ENCODE data around the gene TRMT2A. TPM values are rescaled to one million over a fixed set of nuclear protein-coding genes. Genes with fewer than 3 reads are reported as not detected.

The TRMT2A gene
- total and polyA plus RNA-seq, 8 donors: 23.8 to 120 (median 34.1) TPM

- DNase-seq: no peak
- 59 to 67% methylated on average over 16 of the region's 16 CpGs for WGBS, 2 donors
- intact Hi-C loops (cut with DNase I): loop anchor here in 1 of 3 donors (10.0 kb wide), 2 partner anchors 81 to 131 kb away; no protein-coding TSS in a partner anchor
- H3K27ac ChIP-seq: no peak overlapping the region
- H3K4me3 ChIP-seq: no peak overlapping the region
- TF ChIP-seq CTCF (IDR thresholded peaks at IDR 0.05): no peak
- H3K36me3 ChIP-seq: no peaks in the 10 kb centered on the region
- no peaks in the 10 kb centered on the region for H3K9me3 ChIP-seq
- FAIRE-seq: no peak
- H3K27me3 ChIP-seq: no peaks in the 10 kb centered on the region
- ATAC-seq: no peak
- no peaks in the 10 kb centered on the region for H3K4me1 ChIP-seq
Measured at GRCh38 chr22:20153945-20154344, 36.9 kb upstream of the TRMT2A start.

- ATAC-seq (no peak), DNase-seq (no peak), FAIRE-seq (no peak)
- 66 to 80% methylated on average over 14 of the region's 14 CpGs for WGBS, 2 donors
- Histone ChIP-seq H3K36me3 (no peaks in the 10 kb centered on the region), H3K4me3 (no peak overlapping the region), H3K27ac (no peak overlapping the region), H3K9me3 (no peaks in the 10 kb centered on the region), H3K27me3 (no peaks in the 10 kb centered on the region), H3K4me1 (no peaks in the 10 kb centered on the region)
- TF ChIP-seq CTCF (IDR thresholded peaks at IDR 0.05): no peak
- intact Hi-C loops (cut with DNase I): loop anchor here in 1 of 3 donors (10.0 kb wide), 2 partner anchors 82 to 132 kb away; no protein-coding TSS in a partner anchor
Measured at GRCh38 chr22:20152464-20152890, 35.5 kb upstream of the TRMT2A start.

GRCh38 chr22:20151276-20151588 lies 34.2 kb upstream of the TRMT2A start:
- Histone ChIP-seq H3K36me3 (no peaks in the 10 kb centered on the region), H3K9me3 (no peaks in the 10 kb centered on the region), H3K27me3 (no peaks in the 10 kb centered on the region), H3K4me1 (no peaks in the 10 kb centered on the region), H3K4me3 (no peak overlapping the region), H3K27ac (no peak overlapping the region)
- FAIRE-seq (no peak), ATAC-seq (no peak), DNase-seq (no peak)
- WGBS, 2 donors: 74 to 84% methylated on average over 4 of the region's 4 CpGs
- no peak for TF ChIP-seq CTCF (IDR thresholded peaks at IDR 0.05)
- intact Hi-C loops (cut with DNase I): loop anchor here in 1 of 3 donors (10.0 kb wide), 2 partner anchors 84 to 134 kb away; no protein-coding TSS in a partner anchor

- DNase-seq (no peak), FAIRE-seq (no peak), ATAC-seq (no peak)
- H3K27me3 ChIP-seq: no peaks in the 10 kb centered on the region
- H3K27ac ChIP-seq: no peak within 1 kb of the TSS
- no peaks in the 10 kb centered on the region for H3K9me3 ChIP-seq
- intact Hi-C loops (cut with DNase I): loop anchor here in 1 of 3 donors (10.0 kb wide), 2 partner anchors 84 to 134 kb away; no protein-coding TSS in a partner anchor
- no peak within 1 kb of the TSS for H3K4me3 ChIP-seq
- no peak for TF ChIP-seq CTCF (IDR thresholded peaks at IDR 0.05)
- H3K36me3 ChIP-seq: no peaks in the 10 kb centered on the region
- 73 to 82% methylated on average over 12 to 14 of the region's 14 CpGs for WGBS, 2 donors
- no peaks in the 10 kb centered on the region for H3K4me1 ChIP-seq
Measured at GRCh38 chr22:20150381-20151275, 33.6 kb upstream of the TRMT2A start, which contains the start of gene CCDC188. CCDC188 (minus strand) TSS chr22:20151055; CDS start chr22:20150986, 69 bp downstream.

All from pancreas (tissue), 10 donors.